OCI-LY7 (cell line): Measurements from ENCODE around the gene CBR3. TPM values are rescaled to one million over a fixed set of nuclear protein-coding genes. Genes with fewer than 3 reads are reported as not detected.

ENCODE experiments used
- BruUV-seq: library from RNA; stranded (reverse); fragments of 400-500 nt; replicated peaks from 2 replicates; lab custom pipeline; 2021; lab: Mats Ljungman, UMichigan
- CTCF ChIA-PET: fragments of 300-600 bp; sonication (Branson Sonifier 250); formaldehyde crosslinking; loops from one replicate; lab custom pipeline; 2022; ENCODE audit warnings: antibody characterized with exemption; ENCODE audit not compliant: unreplicated experiment; lab: Charles Lee
- POLR2A ChIA-PET: fragments of 300-600 bp; sonication (Branson Sonifier 250); formaldehyde crosslinking; loops from one replicate; lab custom pipeline; 2022; ENCODE audit warnings: antibody characterized with exemption; lab: Charles Lee
- DNase-seq: peaks from one replicate; pipeline ENCODE4 v3.0.0-alpha.2; 2015; ENCODE audit warnings: low spot score
- H2AFZ ChIP-seq: fragments of 200-600 bp; sonication (generic), shearing (Covaris generic); 2 replicates; pipeline ENCODE4 v1.6.1; 2014; ENCODE audit warnings: mild to moderate bottlenecking, antibody characterized with exemption, low read length, moderate library complexity
- H3K27ac ChIP-seq: fragments of 200-600 bp; sonication (generic); 2 replicates; pipeline ENCODE4 v1.5.1; 2014; ENCODE audit warnings: mixed run types, low read depth, mild to moderate bottlenecking, moderate library complexity, low read length, inconsistent platforms; ENCODE audit not compliant: poor library complexity, severe bottlenecking
- H3K36me3 ChIP-seq: fragments of 200-600 bp; sonication (generic); 2 replicates; pipeline ENCODE4 v1.6.1; 2014; ENCODE audit warnings: mild to moderate bottlenecking, antibody characterized with exemption, low read length, moderate library complexity, mixed read lengths; ENCODE audit not compliant: insufficient read depth
- H3K4me1 ChIP-seq: fragments of 200-600 bp; sonication (generic); 2 replicates; pipeline ENCODE4 v1.5.1; 2014; ENCODE audit warnings: mild to moderate bottlenecking, low read length; ENCODE audit not compliant: insufficient read depth, poor library complexity, severe bottlenecking
- H3K4me2 ChIP-seq: fragments of 200-600 bp; sonication (generic); 2 replicates; pipeline ENCODE4 v1.6.1; 2014; ENCODE audit warnings: mild to moderate bottlenecking, low read length
- H3K4me3 ChIP-seq: fragments of 200-600 bp; sonication (generic); 2 replicates; pipeline ENCODE4 v1.5.1; 2014; ENCODE audit warnings: mild to moderate bottlenecking, low read depth, low read length; ENCODE audit not compliant: poor library complexity, severe bottlenecking
- H3K79me2 ChIP-seq: fragments of 200-600 bp; sonication (generic); 2 replicates; pipeline ENCODE4 v1.6.1; 2016; ENCODE audit warnings: low read depth, mild to moderate bottlenecking, low read length, moderate library complexity, mixed read lengths; ENCODE audit not compliant: insufficient read depth
- H3K9me2 ChIP-seq: fragments of 200-600 bp; sonication (generic); 2 replicates; pipeline ENCODE4 v1.6.1; 2016; ENCODE audit warnings: mild to moderate bottlenecking, low read length, mixed read lengths; ENCODE audit not compliant: insufficient read depth
- H3K9me3 ChIP-seq: fragments of 200-600 bp; sonication (generic); 2 replicates; pipeline ENCODE4 v1.6.1; 2014; ENCODE audit warnings: mild to moderate bottlenecking, mixed run types, low read length, mixed read lengths
- H4K20me1 ChIP-seq: fragments of 200-600 bp; sonication (generic); 2 replicates; pipeline ENCODE4 v1.6.1; 2014; ENCODE audit warnings: mild to moderate bottlenecking, antibody characterized with exemption, low read length, moderate library complexity, mixed read lengths; ENCODE audit not compliant: insufficient read depth
- EZH2phosphoT487 ChIP-seq: fragments of 200-600 bp; sonication (generic); IDR thresholded peaks from 2 replicates; pipeline ENCODE4 v1.6.1; 2018; ENCODE audit warnings: low read depth, borderline replicate concordance, mild to moderate bottlenecking, mixed run types, antibody characterized with exemption, low read length, moderate library complexity, mixed read lengths
- intact Hi-C: fragments of 100-400 bp; cut with micrococcal nuclease; formaldehyde crosslinking; loops from one replicate; pipeline ENCODE4 v1.10.0; 2022; ENCODE audit not compliant: unreplicated experiment
- total RNA-seq, 2 experiments: library from RNA; depleted of rRNA in 1 of 2; stranded (reverse); fragments of >200 nt in 1 of 2; shearing (Covaris generic) in 1 of 2; gene quantifications; 2 replicates each; pipeline ENCODE4 v1.2.3, GENCODE V29; 2014 to 2022
- TF ChIP-seq, protein P1 (sequence below): fragments of 200-600 bp; sonication (generic); conservative IDR thresholded peaks from 2 replicates; pipeline ENCODE4 v1.5.1; 2014; ENCODE audit warnings: mild to moderate bottlenecking, antibody characterized with exemption, low read length, moderate library complexity, mixed read lengths

CBR3 gene
- total RNA-seq, 2 experiments from 2014 or later: not detected

DNA sequence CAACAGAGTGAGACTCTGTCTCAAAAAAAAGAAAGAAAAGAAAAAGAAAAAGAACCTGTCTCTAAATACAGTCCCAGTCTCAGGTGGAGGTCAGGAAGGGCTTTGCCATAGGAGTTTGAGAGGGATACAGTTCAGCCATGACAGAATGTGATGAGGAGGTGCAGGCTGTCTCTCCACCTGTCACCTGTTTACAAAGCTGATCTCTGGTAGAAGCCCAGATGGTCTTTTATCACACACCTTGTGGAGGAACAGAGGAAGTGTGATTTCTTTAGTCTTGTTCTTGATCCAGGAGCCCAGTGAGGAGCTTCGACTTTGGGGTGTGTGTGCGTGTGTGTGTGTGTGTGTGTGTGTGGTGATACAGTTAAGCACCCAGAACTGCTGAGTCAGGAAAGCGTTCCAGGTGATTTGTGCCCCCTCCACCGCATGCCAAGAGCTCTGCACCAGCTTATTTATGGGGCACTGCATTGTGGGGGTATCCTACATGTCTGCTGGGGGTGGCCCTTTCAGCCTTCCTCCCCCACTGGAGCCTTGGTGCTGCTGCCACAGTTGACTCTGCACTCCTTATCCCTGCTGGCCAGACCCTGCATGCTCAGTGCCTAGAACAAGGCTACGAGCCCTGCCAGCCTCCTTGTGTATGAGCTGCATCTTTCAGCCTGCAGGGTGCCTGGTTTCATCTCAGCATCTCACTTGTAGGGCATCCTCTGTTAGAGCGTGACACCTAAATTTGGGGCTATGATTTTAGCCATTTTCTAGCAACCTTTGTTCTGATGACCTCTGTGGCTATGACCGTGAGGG lies 41.1 kb downstream of the CBR3 start:
- no peak overlapping the region for H2AFZ ChIP-seq
- H3K9me3 ChIP-seq: no peaks in the 10 kb centered on the region; the same call in 1 of the 2 replicates
- intact Hi-C loops: no loop called here
- TF ChIP-seq, protein P1, sequence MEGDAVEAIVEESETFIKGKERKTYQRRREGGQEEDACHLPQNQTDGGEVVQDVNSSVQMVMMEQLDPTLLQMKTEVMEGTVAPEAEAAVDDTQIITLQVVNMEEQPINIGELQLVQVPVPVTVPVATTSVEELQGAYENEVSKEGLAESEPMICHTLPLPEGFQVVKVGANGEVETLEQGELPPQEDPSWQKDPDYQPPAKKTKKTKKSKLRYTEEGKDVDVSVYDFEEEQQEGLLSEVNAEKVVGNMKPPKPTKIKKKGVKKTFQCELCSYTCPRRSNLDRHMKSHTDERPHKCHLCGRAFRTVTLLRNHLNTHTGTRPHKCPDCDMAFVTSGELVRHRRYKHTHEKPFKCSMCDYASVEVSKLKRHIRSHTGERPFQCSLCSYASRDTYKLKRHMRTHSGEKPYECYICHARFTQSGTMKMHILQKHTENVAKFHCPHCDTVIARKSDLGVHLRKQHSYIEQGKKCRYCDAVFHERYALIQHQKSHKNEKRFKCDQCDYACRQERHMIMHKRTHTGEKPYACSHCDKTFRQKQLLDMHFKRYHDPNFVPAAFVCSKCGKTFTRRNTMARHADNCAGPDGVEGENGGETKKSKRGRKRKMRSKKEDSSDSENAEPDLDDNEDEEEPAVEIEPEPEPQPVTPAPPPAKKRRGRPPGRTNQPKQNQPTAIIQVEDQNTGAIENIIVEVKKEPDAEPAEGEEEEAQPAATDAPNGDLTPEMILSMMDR: no peak
- TF ChIP-seq EZH2phosphoT487: no peak
- peak; percentile 33 for DNase-seq
- no TSS peak for BruUV-seq
- H3K9me2 ChIP-seq: no peaks in the 10 kb centered on the region
- no peaks in the 10 kb centered on the region for H3K79me2 ChIP-seq
- H3K4me1 ChIP-seq: peaks cover 12% of the 10 kb centered on the region
- no peaks in the 10 kb centered on the region for H3K36me3 ChIP-seq
- no peak overlapping the region for H3K4me3 ChIP-seq
- no peak overlapping the region for H3K4me2 ChIP-seq
- no peaks in the 10 kb centered on the region for H4K20me1 ChIP-seq
- H3K27ac ChIP-seq: no peak overlapping the region
- CTCF ChIA-PET: no interaction called here
- POLR2A ChIA-PET: interaction anchor here (1.4 kb wide), 1 partner anchor 8 kb away, joined by 4 read pairs; no protein-coding TSS in a partner anchor

DNA sequence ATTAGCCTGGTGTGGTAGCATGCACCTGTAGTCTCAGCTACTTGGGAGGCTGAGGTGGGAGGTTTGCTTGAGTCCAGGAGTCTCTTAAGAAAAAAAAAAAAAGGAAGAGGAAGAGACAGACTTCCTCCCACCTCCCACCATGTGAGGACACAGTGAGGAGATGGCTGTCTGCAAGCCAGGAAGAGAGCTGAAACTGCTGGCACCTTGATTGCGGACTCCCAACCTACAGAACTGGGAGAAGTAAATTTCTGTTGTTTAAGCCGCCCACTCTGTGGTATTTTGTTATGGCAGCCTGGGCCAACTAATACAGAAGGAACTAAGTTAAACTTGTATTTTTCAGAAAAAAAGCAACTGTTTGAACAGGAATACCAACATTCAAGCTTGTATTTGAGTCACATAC lies 43.5 kb downstream of the CBR3 start:
- Histone ChIP-seq H3K4me1 (peaks cover 22% of the 10 kb centered on the region), H2AFZ (no peak overlapping the region), H3K79me2 (no peaks in the 10 kb centered on the region), H3K36me3 (no peaks in the 10 kb centered on the region), H3K9me3 (no peaks in the 10 kb centered on the region; the same call in 1 of the 2 replicates), H3K9me2 (no peaks in the 10 kb centered on the region), H3K4me3 (no peak overlapping the region), H3K4me2 (no peak overlapping the region), H3K27ac (no peak overlapping the region), H4K20me1 (no peaks in the 10 kb centered on the region)
- POLR2A ChIA-PET: interaction anchor here (0.6 to 1.5 kb wide), 2 partner anchors 15 to 40 kb away, joined by 5 to 6 read pairs; no protein-coding TSS in a partner anchor
- CTCF ChIA-PET: interaction anchor here (0.7 kb wide), 1 partner anchor 28 kb away, joined by 3 read pairs; no protein-coding TSS in a partner anchor
- intact Hi-C loops: no loop called here
- no TSS peak for BruUV-seq
- no peak for TF ChIP-seq EZH2phosphoT487
- TF ChIP-seq, protein P1: no peak
- DNase-seq: no peak

DNA sequence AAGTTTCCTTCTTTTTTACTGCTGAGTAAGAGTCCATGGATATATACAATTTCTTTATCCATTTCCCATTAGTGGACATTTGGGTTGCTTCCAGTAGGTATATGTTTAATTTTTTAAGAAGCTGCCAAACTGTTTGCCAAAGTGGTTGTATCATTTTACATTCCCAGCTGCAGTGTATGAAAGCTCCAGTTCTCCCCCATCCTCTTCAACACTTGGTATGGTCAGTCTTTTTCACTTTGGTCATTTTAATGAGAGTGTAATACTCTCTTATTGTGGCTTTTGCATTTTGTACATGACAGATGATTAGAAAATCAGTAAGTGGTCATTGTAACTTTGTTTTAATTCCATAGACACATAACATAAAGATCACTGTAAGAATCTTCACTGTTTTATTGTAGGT lies 44.3 kb downstream of the CBR3 start:
- Histone ChIP-seq H3K4me1 (peaks cover 22% of the 10 kb centered on the region), H4K20me1 (no peaks in the 10 kb centered on the region), H3K36me3 (no peaks in the 10 kb centered on the region), H3K4me3 (no peak overlapping the region), H3K4me2 (no peak overlapping the region), H2AFZ (no peak overlapping the region), H3K79me2 (no peaks in the 10 kb centered on the region), H3K9me3 (no peaks in the 10 kb centered on the region; the same call in 1 of the 2 replicates), H3K27ac (no peak overlapping the region), H3K9me2 (no peaks in the 10 kb centered on the region)
- POLR2A ChIA-PET: interaction anchor here (1.5 kb wide), 1 partner anchor 15 kb away, joined by 6 read pairs; no protein-coding TSS in a partner anchor
- DNase-seq: no peak
- intact Hi-C loops: no loop called here
- BruUV-seq: no TSS peak
- CTCF ChIA-PET: no interaction called here
- TF ChIP-seq, protein P1: no peak
- no peak for TF ChIP-seq EZH2phosphoT487
